ELR (cell line): ENCODE measurements around the gene CHAC1.

Experiments used
- DNase-seq: peaks from one replicate; pipeline ENCODE4 v3.0.0-alpha.2; 2015; ENCODE audit warnings: low read depth

Gene CHAC1

DNA sequence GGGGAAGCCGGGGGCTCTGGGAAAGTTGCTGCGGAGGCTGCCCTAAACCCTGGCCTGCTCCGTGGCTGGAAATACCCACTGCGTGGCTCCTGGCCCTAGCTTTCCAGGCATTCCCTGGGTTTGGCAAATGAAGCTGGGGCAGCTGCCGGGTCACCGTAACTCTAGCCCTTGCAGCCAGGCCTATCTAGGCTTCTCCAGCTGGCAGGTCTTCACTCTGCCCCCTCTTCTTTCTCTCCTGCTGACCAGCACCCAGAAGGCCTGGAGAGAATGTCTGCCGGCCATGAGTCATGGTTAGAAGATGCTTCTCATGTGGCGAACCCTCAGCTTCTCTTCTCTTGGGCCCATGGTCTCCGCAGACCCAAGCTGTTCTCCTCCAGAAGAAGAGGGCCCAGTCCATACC is 29.7 kb upstream of the CHAC1 start:
- DNase-seq = no peak

- DNase-seq = no peak
These were observed 27.8 kb upstream of the CHAC1 start for GRCh38 chr15:40925495-40925862.

DNA sequence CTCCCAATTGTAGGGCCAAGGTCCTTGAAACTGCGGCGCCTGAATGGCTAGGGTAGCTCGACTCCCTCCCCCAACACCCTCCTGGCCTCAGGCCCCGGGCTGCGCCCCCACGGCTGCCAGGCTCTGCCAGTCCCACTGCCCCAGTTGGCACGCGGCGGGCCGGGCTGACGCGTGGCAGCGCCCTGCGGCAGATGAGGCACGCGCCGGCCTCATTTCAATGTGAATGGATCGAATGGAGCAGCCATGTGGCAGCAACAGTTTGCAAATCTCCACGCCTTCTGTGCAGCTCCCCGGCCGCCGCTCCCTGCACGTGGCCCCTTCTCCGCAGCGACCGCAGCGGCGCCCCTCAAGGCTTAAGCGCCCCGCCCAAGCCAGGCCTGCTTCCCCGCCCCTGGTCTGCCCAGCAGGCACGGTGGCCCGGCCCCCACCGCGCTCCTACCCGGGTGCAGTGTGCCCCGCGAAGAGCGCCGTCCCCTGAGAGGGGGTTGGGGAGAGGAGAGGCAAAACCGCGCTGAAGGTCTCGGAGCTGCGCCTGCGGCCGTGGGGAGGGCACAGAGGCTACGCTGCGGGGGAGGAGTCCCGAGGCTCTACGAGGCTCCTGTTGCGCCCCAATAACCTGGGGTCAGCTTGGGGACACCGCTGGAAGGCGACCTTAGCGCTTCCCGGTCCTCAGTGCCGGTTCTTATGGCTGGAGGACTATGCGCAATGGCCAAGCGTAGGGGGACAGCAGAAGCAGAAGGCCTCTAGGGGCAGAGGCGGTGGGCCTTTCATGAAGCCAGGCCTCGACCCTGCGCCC is 27.2 kb upstream of the CHAC1 start:
- no peak for DNase-seq

- no peak for DNase-seq
These were observed 26.4 kb upstream of the CHAC1 start for GRCh38 chr15:40926659-40927494.

- DNase-seq = no peak
These were observed 25.8 kb upstream of the CHAC1 start for GRCh38 chr15:40927495-40927872.

DNA sequence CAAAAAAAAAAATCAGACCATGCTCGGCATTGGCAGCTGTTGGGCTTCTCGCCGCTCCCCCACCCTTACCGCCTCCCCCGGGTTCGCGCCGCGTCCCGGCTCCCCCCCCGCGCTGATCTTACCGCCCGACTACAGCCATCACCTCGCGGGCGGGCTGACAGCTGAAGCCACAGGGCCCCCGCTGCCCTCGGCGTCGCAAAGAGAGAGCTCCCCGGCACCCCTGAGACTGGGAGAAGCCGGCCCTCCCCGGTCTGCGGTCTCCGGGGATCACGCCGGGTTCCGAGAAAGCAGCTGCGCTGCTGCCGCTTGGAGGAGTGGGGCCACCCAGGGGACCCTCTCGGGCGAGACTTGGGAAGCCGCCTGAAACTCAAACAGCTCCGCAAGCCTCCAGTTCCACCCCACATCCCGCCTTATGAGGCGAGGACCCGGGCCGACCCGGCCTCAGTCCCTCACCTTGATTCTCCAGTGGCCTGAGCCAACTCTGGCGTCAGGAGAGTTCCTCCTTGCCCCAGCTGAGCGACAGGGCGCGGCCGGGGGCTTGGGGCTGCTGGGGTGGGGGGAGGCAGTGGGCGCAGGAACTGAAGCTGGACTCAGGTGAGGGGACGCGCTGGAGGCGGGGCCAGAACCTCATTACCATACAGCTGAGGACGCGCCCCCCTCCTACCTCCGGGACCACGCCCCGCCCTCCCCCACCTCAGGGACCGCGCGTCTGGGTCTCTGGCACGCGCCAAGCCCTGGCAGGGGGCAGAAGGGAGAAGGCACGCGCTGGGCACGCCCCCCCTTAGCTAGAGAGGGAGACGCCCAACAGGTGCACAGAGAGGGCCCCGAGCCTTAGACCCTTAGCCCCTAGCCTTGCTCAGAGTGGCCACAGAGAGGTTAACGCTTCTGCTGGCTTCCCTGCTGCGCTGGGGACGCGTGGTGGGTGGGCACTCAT is 25.1 kb upstream of the CHAC1 start:
- DNase-seq = no peak

- DNase-seq = peak; percentile 72
These were observed 24.2 kb upstream of the CHAC1 start, which contains the start of gene DLL4 for GRCh38 chr15:40928821-40929659. Gene DLL4 (plus strand): TSS chr15:40929340. CDS start chr15:40929669, 329 bp downstream.

DNA sequence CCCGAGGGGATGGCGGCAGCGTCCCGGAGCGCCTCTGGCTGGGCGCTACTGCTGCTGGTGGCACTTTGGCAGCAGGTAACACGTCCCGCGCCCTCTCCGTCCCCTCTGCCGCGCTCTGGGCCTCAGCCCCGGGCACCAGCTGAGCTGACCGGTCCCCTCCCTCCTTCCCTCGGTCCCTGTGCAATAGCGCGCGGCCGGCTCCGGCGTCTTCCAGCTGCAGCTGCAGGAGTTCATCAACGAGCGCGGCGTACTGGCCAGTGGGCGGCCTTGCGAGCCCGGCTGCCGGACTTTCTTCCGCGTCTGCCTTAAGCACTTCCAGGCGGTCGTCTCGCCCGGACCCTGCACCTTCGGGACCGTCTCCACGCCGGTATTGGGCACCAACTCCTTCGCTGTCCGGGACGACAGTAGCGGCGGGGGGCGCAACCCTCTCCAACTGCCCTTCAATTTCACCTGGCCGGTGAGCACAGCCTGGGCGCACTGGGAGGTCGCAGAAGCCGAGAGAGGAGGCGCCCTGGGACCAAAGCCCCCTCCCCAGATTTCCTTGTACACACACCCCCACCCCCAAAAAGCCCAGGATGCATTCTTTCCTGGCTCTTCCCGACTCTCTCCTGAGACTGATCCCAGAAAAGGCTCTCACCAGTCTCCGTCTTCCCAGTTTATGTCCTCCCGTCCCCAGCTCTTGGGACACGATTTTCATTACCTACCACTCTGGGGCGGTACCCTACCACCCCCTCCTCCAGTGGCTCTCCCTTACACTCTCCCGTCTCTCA is 23.4 kb upstream of the CHAC1 start:
- peak; percentile 68 for DNase-seq

GRCh38 chr15:40930430-40931299 is 22.6 kb upstream of the CHAC1 start:
- peak; percentile 58 for DNase-seq

DNA sequence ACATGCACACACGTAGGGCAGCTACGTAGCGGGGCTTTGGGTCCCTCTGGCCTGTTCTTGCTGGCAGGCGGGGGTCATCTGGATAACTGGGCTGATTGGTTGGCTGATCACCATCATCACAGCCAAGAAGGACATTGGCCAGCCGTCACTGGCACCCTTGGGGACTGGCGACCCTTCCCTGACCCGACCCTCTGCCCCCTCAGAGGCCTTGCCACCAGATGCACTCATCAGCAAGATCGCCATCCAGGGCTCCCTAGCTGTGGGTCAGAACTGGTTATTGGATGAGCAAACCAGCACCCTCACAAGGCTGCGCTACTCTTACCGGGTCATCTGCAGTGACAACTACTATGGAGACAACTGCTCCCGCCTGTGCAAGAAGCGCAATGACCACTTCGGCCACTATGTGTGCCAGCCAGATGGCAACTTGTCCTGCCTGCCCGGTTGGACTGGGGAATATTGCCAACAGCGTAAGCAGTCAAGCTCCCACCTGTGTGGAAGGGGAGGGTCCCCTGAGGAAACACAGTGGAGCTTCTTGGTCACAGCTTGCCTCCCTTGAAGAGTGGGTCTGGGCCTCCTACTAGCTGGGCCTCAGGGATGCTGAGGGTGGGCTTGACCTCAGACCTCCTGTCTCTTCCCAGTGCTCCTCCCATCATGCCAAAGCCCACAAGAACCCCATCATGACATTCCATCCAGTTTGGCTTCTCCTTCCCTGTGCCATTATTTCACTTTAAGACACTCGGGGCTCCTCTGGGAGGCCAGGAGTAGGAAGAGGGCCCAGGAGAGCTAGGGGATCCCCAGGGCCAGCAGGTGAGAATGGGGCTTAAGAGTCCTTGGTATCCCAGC is 21.8 kb upstream of the CHAC1 start:
- no peak for DNase-seq

- no peak for DNase-seq
These were observed 21.1 kb upstream of the CHAC1 start for GRCh38 chr15:40932156-40932555.

DNA sequence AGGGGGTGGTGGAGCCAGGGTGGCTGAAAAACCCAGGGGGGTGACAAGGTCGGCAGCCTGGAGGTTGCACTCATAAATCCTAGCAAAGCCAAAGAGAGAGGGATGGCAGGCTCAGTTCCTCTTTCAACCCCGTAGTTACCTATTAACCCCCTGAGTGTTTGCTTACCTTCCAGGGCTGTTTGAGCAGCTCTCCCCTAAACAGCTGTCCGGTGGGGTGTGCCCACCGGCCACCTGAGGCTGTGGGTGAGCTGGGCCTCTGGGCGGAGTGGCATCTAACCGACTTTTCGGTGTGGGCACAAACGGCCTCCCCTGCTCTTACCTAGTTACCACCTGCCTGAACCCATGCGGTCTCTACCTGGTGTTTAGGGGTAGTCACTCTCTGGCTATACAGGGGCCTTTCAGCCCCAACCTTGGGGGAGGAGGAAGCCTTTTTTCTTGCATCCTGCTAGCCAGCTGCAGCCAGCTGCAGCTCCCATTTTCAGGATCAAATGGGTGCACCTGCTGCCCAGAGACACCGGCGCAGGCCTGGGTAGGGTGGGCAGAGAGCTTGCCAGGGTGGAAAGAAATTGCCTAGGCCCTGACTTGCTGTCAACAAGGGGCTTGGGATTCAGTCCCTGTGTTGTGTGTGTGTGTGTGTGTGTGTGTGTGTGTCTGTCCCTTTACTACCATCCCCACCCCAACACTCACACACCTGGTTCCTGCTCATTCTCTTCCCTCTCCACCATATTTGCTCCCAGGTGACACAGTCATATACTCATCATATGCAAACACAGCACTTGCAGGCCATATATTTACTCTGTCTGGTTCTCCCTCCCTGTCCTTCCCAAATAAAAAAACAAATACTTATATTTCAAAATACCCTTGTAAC is 20.4 kb upstream of the CHAC1 start:
- no peak for DNase-seq

DNA sequence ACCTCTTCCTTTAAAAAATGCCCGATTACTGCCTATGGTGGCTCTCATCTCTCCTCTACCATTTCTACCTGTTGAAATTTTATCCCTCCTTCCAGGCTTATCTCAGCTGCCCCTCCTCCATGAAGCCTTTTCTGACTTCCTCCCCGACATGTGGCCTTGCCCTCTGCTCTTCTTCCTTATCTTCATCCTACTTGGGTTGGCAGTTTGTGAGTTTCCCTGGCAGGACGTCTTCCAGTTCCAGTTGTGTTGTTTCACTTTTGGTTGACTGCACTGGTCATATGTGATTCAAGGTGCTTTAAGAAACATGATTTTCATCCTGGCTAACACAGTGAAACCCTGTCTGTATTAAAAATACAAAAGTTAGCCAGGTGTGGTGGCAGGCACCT is 19.8 kb upstream of the CHAC1 start:
- no peak for DNase-seq

DNA sequence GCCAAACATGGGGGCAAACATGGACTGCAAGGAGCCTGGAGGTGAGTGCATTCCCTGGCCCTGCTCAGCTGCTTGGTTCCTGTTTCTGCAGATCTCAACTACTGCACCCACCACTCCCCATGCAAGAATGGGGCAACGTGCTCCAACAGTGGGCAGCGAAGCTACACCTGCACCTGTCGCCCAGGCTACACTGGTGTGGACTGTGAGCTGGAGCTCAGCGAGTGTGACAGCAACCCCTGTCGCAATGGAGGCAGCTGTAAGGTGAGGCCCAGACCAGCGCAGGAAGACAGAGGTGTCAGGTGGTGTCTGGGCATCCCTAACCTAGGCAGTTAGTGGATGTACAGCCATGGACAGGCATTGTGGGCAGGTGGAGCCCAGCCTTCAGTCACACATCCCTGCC is 18.8 kb upstream of the CHAC1 start:
- DNase-seq = no peak

DNA sequence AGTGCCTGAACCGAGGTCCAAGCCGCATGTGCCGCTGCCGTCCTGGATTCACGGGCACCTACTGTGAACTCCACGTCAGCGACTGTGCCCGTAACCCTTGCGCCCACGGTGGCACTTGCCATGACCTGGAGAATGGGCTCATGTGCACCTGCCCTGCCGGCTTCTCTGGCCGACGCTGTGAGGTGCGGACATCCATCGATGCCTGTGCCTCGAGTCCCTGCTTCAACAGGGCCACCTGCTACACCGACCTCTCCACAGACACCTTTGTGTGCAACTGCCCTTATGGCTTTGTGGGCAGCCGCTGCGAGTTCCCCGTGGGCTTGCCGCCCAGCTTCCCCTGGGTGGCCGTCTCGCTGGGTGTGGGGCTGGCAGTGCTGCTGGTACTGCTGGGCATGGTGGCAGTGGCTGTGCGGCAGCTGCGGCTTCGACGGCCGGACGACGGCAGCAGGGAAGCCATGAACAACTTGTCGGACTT is 17.0 kb upstream of the CHAC1 start:
- no peak for DNase-seq

- DNase-seq = no peak
These were observed 16.3 kb upstream of the CHAC1 start for GRCh38 chr15:40936709-40937666.
